Measurements from ENCODE around the gene UBXN7.

GRCh38 chr3:196406811-196407470 is 25.3 kb downstream of the UBXN7 start:
- TF ChIP-seq POLR2A (IDR thresholded peaks at IDR 0.05) (no peak), CTCF (IDR thresholded peaks at IDR 0.05 in 8 of 11, conservative IDR thresholded peaks at IDR 0.05 in 3 of 11) (no peak)
